HG03442 (cell line): ENCODE results near the gene OR13F1.
"Not testable (repeated sequence)": the region's sequence is repeated elsewhere in the genome, so short reads cannot be mapped to it uniquely, and the experiment has no call there.

Source experiments
- ATAC-seq: cut with Tn5 transposase; IDR thresholded peaks from one replicate; pipeline ENCODE4 v1.9.1; 2021; ENCODE audit warnings: mild to moderate bottlenecking, moderate library complexity; ENCODE audit not compliant: unreplicated experiment

The OR13F1 gene

GRCh38 chr9:104503963-104504362 is at the start of gene OR13F1:
OR13F1 (plus strand) TSS chr9:104504263; CDS start chr9:104504263, 0 bp downstream.
- ATAC-seq, result no peak

- no peak for ATAC-seq
Measured at GRCh38 chr9:104456831-104457230, 47.2 kb upstream of the OR13F1 start.

- no peak for ATAC-seq
Measured at GRCh38 chr9:104463864-104464263, 40.2 kb upstream of the OR13F1 start.

- no peak for ATAC-seq
Measured at GRCh38 chr9:104468261-104468660, 35.8 kb upstream of the OR13F1 start.

GRCh38 chr9:104482921-104483570 is 21.0 kb upstream of the OR13F1 start:
- no peak for ATAC-seq

GRCh38 chr9:104485014-104485413 is 19.0 kb upstream of the OR13F1 start:
- no peak for ATAC-seq

- no peak for ATAC-seq
Measured at GRCh38 chr9:104494808-104495207, 9.3 kb upstream of the OR13F1 start.

- ATAC-seq, result no peak
Measured at GRCh38 chr9:104503440-104503839, 623 bp upstream of the OR13F1 start.

GRCh38 chr9:104506565-104506964 is 2.5 kb downstream of the OR13F1 start:
- ATAC-seq, result no peak

GRCh38 chr9:104514901-104515300 is 10.8 kb downstream of the OR13F1 start:
- ATAC-seq, result no peak

GRCh38 chr9:104520241-104520640 is 16.2 kb downstream of the OR13F1 start:
- not testable (repeated sequence) for ATAC-seq

- ATAC-seq, result no peak
Measured at GRCh38 chr9:104527109-104527508, 23.0 kb downstream of the OR13F1 start, which contains the start of gene OR13C4. OR13C4 (minus strand) TSS chr9:104527209; CDS start chr9:104527209, 0 bp downstream.

GRCh38 chr9:104536756-104537155 is 32.7 kb downstream of the OR13F1 start, which contains the start of gene OR13C3:
OR13C3 (minus strand) TSS chr9:104536856; CDS start chr9:104536723, 133 bp downstream.
- no peak for ATAC-seq

GRCh38 chr9:104539275-104539674 is 35.2 kb downstream of the OR13F1 start:
- ATAC-seq, result no peak

GRCh38 chr9:104544644-104545043 is 40.6 kb downstream of the OR13F1 start:
- ATAC-seq, result no peak

- no peak for ATAC-seq
Measured at GRCh38 chr9:104553261-104553660, 49.2 kb downstream of the OR13F1 start.
